Right cardiac atrium (tissue), 5 donors: ENCODE results near the gene IL4. TPM values are rescaled to one million over a fixed set of nuclear protein-coding genes. Genes with fewer than 3 reads are reported as not detected.

Source experiments
- ATAC-seq, 2 donors: fragments of 200-7000 bp; cut with Tn5 transposase; one replicate each; pipeline versions ENCODE4 v1.8.0 to v1.9.1; 2020; ENCODE audit warnings: moderate library complexity in 2 of 2, mild to moderate bottlenecking in 1 of 2
- DNase-seq, 3 donors: peaks; one replicate each; pipeline ENCODE4 v3.0.0-alpha.2; 2020
- H3K27ac ChIP-seq: one replicate; pipeline ENCODE4 v1.5.1; 2013; ENCODE audit warnings: mild to moderate bottlenecking, low read length, control low read depth, moderate library complexity
- H3K27me3 ChIP-seq: one replicate; pipeline ENCODE4 v1.6.1; 2013; ENCODE audit not compliant: control insufficient read depth, insufficient read depth
- H3K4me1 ChIP-seq: one replicate; pipeline ENCODE4 v1.6.1; 2013; ENCODE audit warnings: low read length; ENCODE audit not compliant: control insufficient read depth, insufficient read depth
- H3K4me3 ChIP-seq: one replicate; pipeline ENCODE4 v1.5.1; 2013; ENCODE audit warnings: low read length, control low read depth
- H3K9me3 ChIP-seq: one replicate; pipeline ENCODE4 v1.6.1; 2013; ENCODE audit warnings: low read length; ENCODE audit not compliant: control insufficient read depth
- WGBS: extraction: QIAGEN DNeasy Blood & Tissue Kit; methylation state at CpG from one replicate; pipeline ENCODE4 v1.1.7; 2013; 5-methylcytosine and 5-hydroxymethylcytosine counted together
- intact Hi-C, 4 donors: fragments of 100-400 bp; cut with DNase I; formaldehyde crosslinking; loops; one replicate each; pipeline versions ENCODE4 v1.11.0 to v1.14.0; 2022 to 2023
- polyA plus RNA-seq: library from polyadenylated mRNA; stranded (reverse); fragments of 200-250 nt; gene quantifications from one replicate; pipeline ENCODE4 v1.2.3, GENCODE V29; 2013
- total RNA-seq, 4 donors: library from RNA; stranded (reverse); fragmentation: NEBNext Ultra II Directional; extraction: Animal tissue kit (Norgen Biotek cat#: 25700); gene quantifications; one replicate each; pipeline ENCODE4 v1.2.1, GENCODE V29; 2021
- donor health status: healthy with polysubstance abuse.
- donor health status: DM: no; HTN: yes; CAD: no.
- donor health status: DM: no; HTN: no; CAD: no.
- donor health status: DM: no; HTN: yes; CAD: no; lungs with severe emphysema.
- donor health status: DM: yes; HTN: yes; CAD: no.

The IL4 gene
- total and polyA plus RNA-seq, 5 donors: not detected

DNA sequence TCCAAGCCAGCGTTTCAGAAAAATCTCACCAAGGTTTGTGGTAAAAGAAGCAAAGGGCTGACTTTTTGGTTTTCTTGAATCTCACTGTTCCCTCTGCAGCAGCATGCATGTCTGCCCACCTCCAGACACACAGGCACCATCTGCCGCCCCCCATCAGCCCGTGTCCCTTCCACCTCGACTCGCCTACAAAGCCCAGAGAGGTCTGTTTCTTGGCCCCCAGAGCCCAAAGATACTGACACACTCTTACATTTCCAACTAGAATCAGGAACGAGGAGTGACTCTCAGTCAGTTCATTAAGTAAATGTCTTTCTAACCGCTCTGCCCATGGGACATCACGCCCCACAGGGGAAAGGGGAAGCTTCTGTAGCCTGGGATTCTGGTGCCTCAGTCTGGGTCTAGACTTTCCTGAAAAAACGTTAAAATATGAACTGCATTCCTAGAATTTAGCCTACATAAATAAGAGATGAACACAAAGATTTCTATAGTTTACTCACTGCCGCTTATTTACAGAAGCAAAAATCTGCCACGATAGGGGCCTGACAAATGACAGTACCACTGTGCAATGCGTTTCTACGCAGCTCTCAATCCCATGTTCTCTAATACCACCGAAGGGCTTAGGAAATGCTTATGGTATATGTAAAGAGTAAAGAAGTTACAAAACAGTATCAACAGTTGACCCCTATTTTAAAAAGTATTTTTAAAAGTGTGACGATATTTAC, 4.1 kb downstream of the IL4 start:
- no peaks in the 10 kb centered on the region for H3K9me3 ChIP-seq
- H3K27me3 ChIP-seq: no peaks in the 10 kb centered on the region
- 87% methylated on average over 15 of the region's 15 CpGs for WGBS
- no peak overlapping the region for H3K4me3 ChIP-seq
- DNase-seq (no peak), ATAC-seq (no peak)
- no peaks in the 10 kb centered on the region for H3K4me1 ChIP-seq
- intact Hi-C loops: no loop called here
- no peak overlapping the region for H3K27ac ChIP-seq

- no peaks in the 10 kb centered on the region for H3K4me1 ChIP-seq
- H3K27ac ChIP-seq: no peak overlapping the region
- intact Hi-C loops: no loop called here
- DNase-seq: no peak
- H3K27me3 ChIP-seq: no peaks in the 10 kb centered on the region
- ATAC-seq: no peak
- H3K4me3 ChIP-seq: no peak overlapping the region
- no peaks in the 10 kb centered on the region for H3K9me3 ChIP-seq
- WGBS: 77% methylated on average over 1 of the region's 1 CpG
Observed at GRCh38 chr5:132678735-132679134, 4.9 kb downstream of the IL4 start.

DNA sequence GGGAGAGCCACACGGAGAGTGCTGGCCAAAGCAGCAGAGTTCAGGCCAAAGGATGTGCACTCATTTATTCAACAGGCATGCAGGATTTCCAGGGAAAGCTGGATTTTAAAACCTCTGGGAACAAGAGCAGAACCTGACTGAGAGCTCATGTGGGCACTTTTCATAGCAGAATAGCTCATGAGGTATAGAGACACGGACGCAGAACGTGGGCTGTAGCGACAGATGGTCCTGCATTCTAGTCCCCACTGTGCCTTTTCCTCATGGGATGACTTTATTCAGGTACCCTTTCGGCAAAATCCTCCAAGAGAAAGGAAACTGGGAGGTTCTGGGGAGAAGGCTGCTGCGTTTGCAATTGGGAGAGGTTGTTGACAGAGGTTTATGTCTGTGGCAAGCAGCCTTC, 5.4 kb downstream of the IL4 start:
- ATAC-seq (no peak), DNase-seq (no peak)
- Histone ChIP-seq H3K4me3 (no peak overlapping the region), H3K27me3 (no peaks in the 10 kb centered on the region), H3K9me3 (no peaks in the 10 kb centered on the region), H3K27ac (no peak overlapping the region), H3K4me1 (no peaks in the 10 kb centered on the region)
- 85% methylated on average over 7 of the region's 7 CpGs for WGBS
- intact Hi-C loops: no loop called here

GRCh38 chr5:132679717-132680380, 6.1 kb downstream of the IL4 start:
- no peaks in the 10 kb centered on the region for H3K9me3 ChIP-seq
- no peak for ATAC-seq
- DNase-seq: no peak
- H3K27ac ChIP-seq: no peak overlapping the region
- no peaks in the 10 kb centered on the region for H3K4me1 ChIP-seq
- H3K4me3 ChIP-seq: no peak overlapping the region
- 93% methylated on average over 15 of the region's 15 CpGs for WGBS
- intact Hi-C loops: no loop called here
- no peaks in the 10 kb centered on the region for H3K27me3 ChIP-seq

- no peak overlapping the region for H3K27ac ChIP-seq
- H3K4me3 ChIP-seq: no peak overlapping the region
- WGBS: 91% methylated on average over 8 of the region's 8 CpGs
- H3K4me1 ChIP-seq: no peaks in the 10 kb centered on the region
- DNase-seq: no peak
- intact Hi-C loops: no loop called here
- no peaks in the 10 kb centered on the region for H3K9me3 ChIP-seq
- ATAC-seq: no peak
- no peaks in the 10 kb centered on the region for H3K27me3 ChIP-seq
Observed at GRCh38 chr5:132680780-132681475, 7.1 kb downstream of the IL4 start.

GRCh38 chr5:132681476-132681831, 7.7 kb downstream of the IL4 start:
- H3K4me1 ChIP-seq: no peaks in the 10 kb centered on the region
- 83% methylated on average over 2 of the region's 2 CpGs for WGBS
- H3K9me3 ChIP-seq: no peaks in the 10 kb centered on the region
- no peak for ATAC-seq
- H3K4me3 ChIP-seq: no peak overlapping the region
- no peak overlapping the region for H3K27ac ChIP-seq
- no peaks in the 10 kb centered on the region for H3K27me3 ChIP-seq
- no peak for DNase-seq
- intact Hi-C loops: no loop called here

GRCh38 chr5:132681983-132682382, 8.2 kb downstream of the IL4 start:
- Histone ChIP-seq H3K27me3 (no peaks in the 10 kb centered on the region), H3K4me1 (no peaks in the 10 kb centered on the region), H3K4me3 (no peak overlapping the region), H3K9me3 (no peaks in the 10 kb centered on the region), H3K27ac (no peak overlapping the region)
- DNase-seq (no peak), ATAC-seq (no peak)
- WGBS: 97% methylated on average over 4 of the region's 4 CpGs
- intact Hi-C loops: no loop called here

- no peak for ATAC-seq
- DNase-seq: no peak
- H3K27ac ChIP-seq: no peak overlapping the region
- H3K4me3 ChIP-seq: no peak overlapping the region
- no peaks in the 10 kb centered on the region for H3K4me1 ChIP-seq
- intact Hi-C loops: no loop called here
- WGBS: 86% methylated on average over 6 of the region's 6 CpGs
- no peaks in the 10 kb centered on the region for H3K27me3 ChIP-seq
- no peaks in the 10 kb centered on the region for H3K9me3 ChIP-seq
Observed at GRCh38 chr5:132684491-132684890, 10.7 kb downstream of the IL4 start.

DNA sequence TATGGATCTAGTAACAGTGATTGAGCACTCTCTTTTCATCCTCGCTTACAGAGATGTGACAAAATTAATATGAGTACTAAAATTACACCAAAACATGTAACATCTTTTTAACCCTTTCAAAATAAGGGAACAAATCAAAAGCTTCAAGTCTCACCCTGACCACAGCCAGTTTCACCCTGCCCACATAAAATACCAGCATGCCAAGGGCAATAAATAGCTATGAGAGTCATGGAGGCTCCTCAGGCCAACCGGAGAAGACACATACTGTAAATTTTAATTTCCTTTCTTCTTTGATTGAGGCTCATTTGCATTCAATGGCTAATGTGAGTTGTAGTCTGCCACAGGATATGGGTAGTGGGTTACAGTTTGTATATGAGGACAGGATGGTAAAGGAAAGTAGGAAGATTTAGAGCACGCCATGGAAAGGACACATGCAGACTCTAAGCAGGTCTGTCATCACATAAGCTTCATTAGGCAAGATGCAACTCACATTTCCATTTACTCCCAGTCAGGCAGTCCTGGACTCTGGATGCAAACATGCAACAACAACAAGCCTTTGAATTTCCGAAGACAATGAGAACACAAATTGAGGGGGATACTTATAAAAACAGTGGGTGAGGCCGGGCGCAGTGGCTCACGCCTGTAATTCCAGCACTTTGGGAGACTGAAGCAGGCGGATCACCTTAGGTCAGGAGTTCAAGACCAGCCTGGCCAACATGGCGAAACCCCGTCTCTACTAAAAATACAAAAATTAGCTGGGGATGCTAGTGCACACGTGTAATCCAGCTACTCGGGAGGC, 11.3 kb downstream of the IL4 start:
- Histone ChIP-seq H3K27ac (no peak overlapping the region), H3K4me1 (no peaks in the 10 kb centered on the region), H3K4me3 (no peak overlapping the region), H3K27me3 (no peaks in the 10 kb centered on the region), H3K9me3 (no peaks in the 10 kb centered on the region)
- WGBS: 91% methylated on average over 12 of the region's 12 CpGs
- no peak for ATAC-seq
- DNase-seq: no peak
- intact Hi-C loops: no loop called here

DNA sequence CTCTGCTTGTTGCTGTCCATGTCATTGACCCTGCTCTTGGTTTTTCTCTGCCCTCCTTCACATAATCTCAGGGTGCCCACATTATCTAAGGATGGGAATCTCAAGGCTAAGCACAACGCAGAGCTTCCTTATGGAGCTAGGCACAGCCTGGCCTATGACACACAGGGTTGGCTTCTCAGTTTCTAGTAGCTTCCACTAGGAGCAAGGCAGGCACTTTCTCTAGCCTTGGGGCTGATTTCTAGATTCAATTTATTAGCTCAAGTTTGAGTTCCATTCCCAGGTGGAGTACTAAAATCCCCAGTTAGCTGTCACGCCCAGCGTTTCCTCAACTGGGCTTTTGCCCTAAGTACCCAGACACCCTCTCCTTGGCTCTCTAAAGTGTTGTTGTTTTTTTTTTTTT, 12.4 kb downstream of the IL4 start:
- no peak for ATAC-seq
- WGBS: 96% methylated on average over 3 of the region's 3 CpGs
- DNase-seq: no peak
- intact Hi-C loops: no loop called here
- no peaks in the 10 kb centered on the region for H3K27me3 ChIP-seq
- no peaks in the 10 kb centered on the region for H3K9me3 ChIP-seq
- H3K27ac ChIP-seq: no peak overlapping the region
- H3K4me3 ChIP-seq: no peak overlapping the region
- no peaks in the 10 kb centered on the region for H3K4me1 ChIP-seq

GRCh38 chr5:132687995-132688394, 14.2 kb downstream of the IL4 start:
- intact Hi-C loops: no loop called here
- no peak overlapping the region for H3K27ac ChIP-seq
- DNase-seq: no peak
- H3K4me1 ChIP-seq: no peaks in the 10 kb centered on the region
- no peak overlapping the region for H3K4me3 ChIP-seq
- 92% methylated on average over 5 of the region's 5 CpGs for WGBS
- H3K27me3 ChIP-seq: no peaks in the 10 kb centered on the region
- no peaks in the 10 kb centered on the region for H3K9me3 ChIP-seq
- ATAC-seq: no peak
